ENCODE results near the gene TMEM61. TPM values are rescaled to one million over a fixed set of nuclear protein-coding genes. Genes with fewer than 3 reads are reported as not detected.

Gene TMEM61
- total and polyA plus RNA-seq, 8 donors = 0.55 to 130 (median 1.6) TPM; not detected in 1

GRCh38 chr1:54965624-54966340 lies 14.6 kb upstream of the TMEM61 start:
- Histone ChIP-seq H3K36me3 (no peaks in the 10 kb centered on the region), H3K4me1 (peaks cover 0 to 14% (median 3%) of the 10 kb centered on the region in 4 donors), H3K27ac (peak overlapping the region in 2 of 5 donors; percentile 22 to 58), H3K4me3 (no peak overlapping the region), H3K9me3 (no peaks in the 10 kb centered on the region), H3K27me3 (peaks cover 0 to 6% (median 0%) of the 10 kb centered on the region in 3 donors)
- peak; percentile 62 to 69 for DNase-seq
- 49 to 58% (median 56%) methylated on average over 7 of the region's 7 CpGs for WGBS, 5 donors
- TF ChIP-seq, protein P1, sequence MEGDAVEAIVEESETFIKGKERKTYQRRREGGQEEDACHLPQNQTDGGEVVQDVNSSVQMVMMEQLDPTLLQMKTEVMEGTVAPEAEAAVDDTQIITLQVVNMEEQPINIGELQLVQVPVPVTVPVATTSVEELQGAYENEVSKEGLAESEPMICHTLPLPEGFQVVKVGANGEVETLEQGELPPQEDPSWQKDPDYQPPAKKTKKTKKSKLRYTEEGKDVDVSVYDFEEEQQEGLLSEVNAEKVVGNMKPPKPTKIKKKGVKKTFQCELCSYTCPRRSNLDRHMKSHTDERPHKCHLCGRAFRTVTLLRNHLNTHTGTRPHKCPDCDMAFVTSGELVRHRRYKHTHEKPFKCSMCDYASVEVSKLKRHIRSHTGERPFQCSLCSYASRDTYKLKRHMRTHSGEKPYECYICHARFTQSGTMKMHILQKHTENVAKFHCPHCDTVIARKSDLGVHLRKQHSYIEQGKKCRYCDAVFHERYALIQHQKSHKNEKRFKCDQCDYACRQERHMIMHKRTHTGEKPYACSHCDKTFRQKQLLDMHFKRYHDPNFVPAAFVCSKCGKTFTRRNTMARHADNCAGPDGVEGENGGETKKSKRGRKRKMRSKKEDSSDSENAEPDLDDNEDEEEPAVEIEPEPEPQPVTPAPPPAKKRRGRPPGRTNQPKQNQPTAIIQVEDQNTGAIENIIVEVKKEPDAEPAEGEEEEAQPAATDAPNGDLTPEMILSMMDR (IDR thresholded peaks at IDR 0.05) = no peak
- TF ChIP-seq EP300 (IDR thresholded peaks at IDR 0.05) (no peak), POLR2A (IDR thresholded peaks at IDR 0.05) (no peak), POLR2AphosphoS5 (IDR thresholded peaks at IDR 0.05) (no peak)
- intact Hi-C loops (cut with DNase I; ENCODE audit: low total_unique reads) = no loop called here

- H3K36me3 ChIP-seq = no peaks in the 10 kb centered on the region
- intact Hi-C loops (cut with DNase I; ENCODE audit: low total_unique reads) = no loop called here
Observed at GRCh38 chr1:54967372-54967771, 13.1 kb upstream of the TMEM61 start.

GRCh38 chr1:54968551-54968950 lies 11.9 kb upstream of the TMEM61 start:
- 57 to 75% (median 64%) methylated on average over 4 of the region's 4 CpGs for whole genome bisulfite sequencing, 5 donors
- DNase-seq = peak in 1 of 2 donors; percentile 2
- no peaks in the 10 kb centered on the region for H3K36me3 ChIP-seq
- intact Hi-C loops (cut with DNase I; ENCODE audit: low total_unique reads) = no loop called here
- H3K4me3 ChIP-seq = no peak overlapping the region
- no peaks in the 10 kb centered on the region for H3K9me3 ChIP-seq
- H3K4me1 ChIP-seq = peaks cover 0 to 35% (median 9%) of the 10 kb centered on the region in 4 donors
- TF ChIP-seq POLR2A (IDR thresholded peaks at IDR 0.05) = no peak
- no peak for TF ChIP-seq EP300 (IDR thresholded peaks at IDR 0.05)
- TF ChIP-seq, protein P1 (IDR thresholded peaks at IDR 0.05) = no peak
- no peak for TF ChIP-seq POLR2AphosphoS5 (IDR thresholded peaks at IDR 0.05)
- no peak overlapping the region for H3K27ac ChIP-seq
- peaks cover 0 to 6% (median 0%) of the 10 kb centered on the region in 3 donors for H3K27me3 ChIP-seq

More at GRCh38 chr1:54967372-54967771, 13.1 kb upstream of the TMEM61 start:
- TF ChIP-seq POLR2AphosphoS5 (IDR thresholded peaks at IDR 0.05) (no peak), POLR2A (IDR thresholded peaks at IDR 0.05) (no peak), EP300 (IDR thresholded peaks at IDR 0.05) (no peak)
- TF ChIP-seq, protein P1 (IDR thresholded peaks at IDR 0.05) = no peak
- no peak overlapping the region for H3K4me3 ChIP-seq
- WGBS, 5 donors = 79 to 86% (median 81%) methylated on average over 5 of the region's 5 CpGs
- no peak for DNase-seq
- H3K4me1 ChIP-seq = peaks cover 0 to 24% (median 3%) of the 10 kb centered on the region in 4 donors
- H3K27me3 ChIP-seq = peaks cover 0 to 6% (median 0%) of the 10 kb centered on the region in 3 donors
- no peak overlapping the region for H3K27ac ChIP-seq
- H3K9me3 ChIP-seq = no peaks in the 10 kb centered on the region

DNA sequence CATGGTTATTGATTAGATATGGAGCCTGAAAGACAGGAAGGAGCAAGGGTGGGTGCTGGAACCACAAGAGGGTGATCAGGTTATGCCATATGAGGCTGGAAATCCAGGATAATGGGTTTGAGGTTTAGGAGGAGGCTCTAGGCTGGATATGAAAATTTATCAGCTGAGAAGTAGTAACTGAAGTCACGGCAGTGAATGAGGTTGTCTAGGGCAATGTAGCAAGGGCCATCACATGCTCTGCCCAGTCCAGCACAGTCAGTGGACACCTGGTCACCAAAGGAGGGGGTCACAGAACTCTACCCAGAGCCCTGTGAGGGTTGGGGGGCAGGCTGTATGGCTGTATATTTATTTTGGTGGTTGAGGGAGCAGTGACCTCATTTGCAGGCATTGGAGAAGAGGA lies 10.5 kb upstream of the TMEM61 start:
- intact Hi-C loops (cut with DNase I; ENCODE audit: low total_unique reads) = no loop called here
- WGBS, 5 donors = 74 to 94% (median 85%) methylated on average over 1 of the region's 1 CpG
- TF ChIP-seq POLR2AphosphoS5 (IDR thresholded peaks at IDR 0.05) = no peak
- TF ChIP-seq, protein P1 (IDR thresholded peaks at IDR 0.05) = no peak
- no peak for TF ChIP-seq POLR2A (IDR thresholded peaks at IDR 0.05)
- no peak for TF ChIP-seq EP300 (IDR thresholded peaks at IDR 0.05)
- H3K27me3 ChIP-seq = peaks cover 0 to 6% (median 0%) of the 10 kb centered on the region in 3 donors
- no peak overlapping the region for H3K27ac ChIP-seq
- no peaks in the 10 kb centered on the region for H3K9me3 ChIP-seq
- DNase-seq = no peak
- no peak overlapping the region for H3K4me3 ChIP-seq
- H3K4me1 ChIP-seq = peaks cover 0 to 36% (median 9%) of the 10 kb centered on the region in 4 donors
- no peaks in the 10 kb centered on the region for H3K36me3 ChIP-seq

Measured in stomach (tissue), 9 donors.